H1 (cell line): ENCODE data around the gene FXN. TPM values are rescaled to one million over a fixed set of nuclear protein-coding genes. Genes with fewer than 3 reads are reported as not detected.

Source experiments
- CTCF ChIA-PET: fragments of 300-600 bp; sonication (Branson Sonifier 250); formaldehyde crosslinking; loops from one replicate; lab custom pipeline; 2021; ENCODE audit not compliant: partially characterized antibody; lab: Charles Lee
- POLR2A ChIA-PET: fragments of 300-600 bp; sonication (Branson Sonifier 250); formaldehyde crosslinking; loops from one replicate; lab custom pipeline; 2021; ENCODE audit warnings: inconsistent platforms; ENCODE audit not compliant: partially characterized antibody; lab: Charles Lee
- DNase-seq, 2 experiments: peaks; one replicate each; pipeline versions ENCODE4 v3.0.0 to v3.0.0-alpha.2; 2010 to 2022; ENCODE audit warnings: low spot score in 2 of 2, low read depth in 1 of 2, mixed read lengths in 1 of 2
- FAIRE-seq: peaks from 2 replicates; lab custom pipeline; 2011; peaks lifted over from hg19 to GRCh38; lab: Jason Lieb, UNC
- H2AFZ ChIP-seq: 2 replicates; pipeline ENCODE4 v1.8.1; 2012; ENCODE audit warnings: low read length, inconsistent platforms
- H2AK5ac ChIP-seq: 2 replicates; pipeline ENCODE4 v1.6.1; 2013; ENCODE audit warnings: low read depth, low read length
- H2BK120ac ChIP-seq: replicated peaks from 2 replicates; pipeline ENCODE3; 2013; ENCODE audit warnings: low read depth, low read length, inconsistent platforms
- H2BK12ac ChIP-seq: 2 replicates; pipeline ENCODE4 v1.6.1; 2013; ENCODE audit warnings: low read depth, low read length
- H2BK15ac ChIP-seq: 2 replicates; pipeline ENCODE4 v1.6.1; 2013; ENCODE audit warnings: low read length
- H2BK20ac ChIP-seq: 2 replicates; pipeline ENCODE4 v1.6.1; 2013; ENCODE audit warnings: low read length
- H2BK5ac ChIP-seq: 2 replicates; pipeline ENCODE4 v1.6.1; 2013; ENCODE audit warnings: low read depth, low read length
- H3K14ac ChIP-seq: 2 replicates; pipeline ENCODE4 v1.6.1; 2013; ENCODE audit warnings: inconsistent platforms; ENCODE audit not compliant: insufficient read length
- H3K18ac ChIP-seq: 2 replicates; pipeline ENCODE4 v1.6.1; 2013; ENCODE audit warnings: low read length; ENCODE audit errors: extremely low read depth
- H3K23ac ChIP-seq: 2 replicates; pipeline ENCODE4 v1.6.1; 2013; ENCODE audit warnings: inconsistent platforms; ENCODE audit not compliant: insufficient read length
- H3K23me2 ChIP-seq: 2 replicates; pipeline ENCODE4 v1.6.1; 2013; ENCODE audit warnings: low read depth, low read length
- H3K27ac ChIP-seq: 2 replicates; pipeline ENCODE4 v1.6.1; 2011; ENCODE audit warnings: low read depth, low read length, inconsistent platforms
- H3K27me3 ChIP-seq, 4 experiments: replicated peaks in 1 of 4; 1 replicate in 1 of 4; 2 replicates in 3 of 4; pipeline versions ENCODE4 v1.6.1 to v1.8.1; 2011 to 2013; ENCODE audit warnings: low read length in 3 of 4, mild to moderate bottlenecking in 3 of 4, inconsistent platforms in 2 of 4, mixed read lengths in 2 of 4, moderate library complexity in 1 of 4; ENCODE audit not compliant: control insufficient read depth in 3 of 4, insufficient read depth in 3 of 4; ENCODE audit errors: extremely low read depth in 1 of 4
- H3K36me3 ChIP-seq, 4 experiments: 2 replicates each; pipeline versions ENCODE4 v1.6.1 to v1.8.1; 2011 to 2013; ENCODE audit warnings: mild to moderate bottlenecking in 4 of 4, low read length in 3 of 4, moderate library complexity in 2 of 4, control low read depth in 1 of 4, inconsistent platforms in 1 of 4; ENCODE audit not compliant: insufficient read depth in 4 of 4, control insufficient read depth in 2 of 4
- H3K4ac ChIP-seq: replicated peaks from 2 replicates; pipeline ENCODE3; 2013; ENCODE audit warnings: low read length, low read depth, mixed read lengths, inconsistent platforms; ENCODE audit not compliant: insufficient read length
- H3K4me1 ChIP-seq, 4 experiments: replicated peaks in 1 of 4; 1 replicate in 1 of 4; 2 replicates in 3 of 4; pipeline versions ENCODE4 v1.6.1 to v1.8.1; 2011 to 2013; ENCODE audit warnings: low read length in 3 of 4, inconsistent platforms in 2 of 4, mixed read lengths in 1 of 4; ENCODE audit not compliant: insufficient read depth in 4 of 4, control insufficient read depth in 3 of 4
- H3K4me2 ChIP-seq, 2 experiments: 2 replicates each; pipeline versions ENCODE4 v1.6.1 to v1.8.1; 2011 to 2013; ENCODE audit warnings: low read depth in 2 of 2, low read length in 2 of 2, control low read depth in 1 of 2, inconsistent platforms in 1 of 2, mild to moderate bottlenecking in 1 of 2; ENCODE audit not compliant: insufficient read depth in 1 of 2
- H3K4me3 ChIP-seq, 4 experiments: fragments of 200-600, 300-600 bp in 1 of 4; sonication (generic), shearing (Covaris generic), sonication (Bioruptor Twin) in 1 of 4; 2 replicates each; pipeline versions ENCODE4 v1.5.1 to v1.8.1; 2011 to 2016; ENCODE audit warnings: low read length in 4 of 4, low read depth in 3 of 4, control low read depth in 2 of 4, inconsistent platforms in 2 of 4, mild to moderate bottlenecking in 2 of 4, mixed read lengths in 1 of 4, moderate library complexity in 1 of 4; ENCODE audit not compliant: insufficient read depth in 2 of 4; ENCODE audit errors: extremely low read depth in 1 of 4
- H3K56ac ChIP-seq: replicated peaks from 2 replicates; pipeline ENCODE3; 2013; ENCODE audit warnings: low read depth, mild to moderate bottlenecking, mixed read lengths, low read length, inconsistent platforms; ENCODE audit not compliant: insufficient read length
- H3K79me1 ChIP-seq: 2 replicates; pipeline ENCODE4 v1.6.1; 2013; ENCODE audit warnings: low read depth, low read length, control low read depth
- H3K79me2 ChIP-seq, 2 experiments: 2 replicates each; pipeline versions ENCODE4 v1.6.1 to v1.8.1; 2012 to 2013; ENCODE audit warnings: low read length in 2 of 2, mild to moderate bottlenecking in 2 of 2, inconsistent platforms in 1 of 2; ENCODE audit not compliant: insufficient read depth in 2 of 2, control insufficient read depth in 1 of 2
- H3K9ac ChIP-seq, 4 experiments: replicated peaks in 1 of 4; 1 replicate in 1 of 4; 2 replicates in 3 of 4; pipeline versions ENCODE4 v1.6.1 to v1.8.1; 2011 to 2013; ENCODE audit warnings: low read depth in 3 of 4, low read length in 3 of 4, control low read depth in 2 of 4, mild to moderate bottlenecking in 2 of 4, moderate library complexity in 2 of 4, inconsistent platforms in 1 of 4; ENCODE audit errors: extremely low read depth in 1 of 4
- H3K9me3 ChIP-seq, 2 experiments: 2 replicates each; pipeline versions ENCODE4 v1.6.1 to v1.8.1; 2012 to 2013; ENCODE audit warnings: mild to moderate bottlenecking in 2 of 2, moderate library complexity in 2 of 2, control low read depth in 1 of 2, inconsistent platforms in 1 of 2, low read depth in 1 of 2, low read length in 1 of 2, mixed read lengths in 1 of 2; ENCODE audit not compliant: insufficient read depth in 2 of 2
- H4K20me1 ChIP-seq, 2 experiments: replicated peaks in 1 of 2; 2 replicates each; pipeline versions ENCODE3 to v1.8.1; 2011 to 2013; ENCODE audit warnings: inconsistent platforms in 2 of 2, low read length in 2 of 2, mild to moderate bottlenecking in 1 of 2; ENCODE audit not compliant: insufficient read depth in 2 of 2, control insufficient read depth in 1 of 2
- H4K5ac ChIP-seq: 2 replicates; pipeline ENCODE4 v1.6.1; 2013; ENCODE audit warnings: low read length, low read depth, mixed read lengths, inconsistent platforms; ENCODE audit not compliant: insufficient read length
- H4K8ac ChIP-seq: 2 replicates; pipeline ENCODE4 v1.8.0; 2013; ENCODE audit warnings: mild to moderate bottlenecking, moderate library complexity, low read length, inconsistent platforms; ENCODE audit not compliant: insufficient read depth; ENCODE audit errors: extremely low read depth
- H4K91ac ChIP-seq: replicated peaks from 2 replicates; pipeline ENCODE3; 2013; ENCODE audit warnings: low read length, mixed read lengths, inconsistent platforms; ENCODE audit not compliant: insufficient read length
- KDM1A ChIP-seq: fragments of 200-600, 300-600 bp; sonication (generic); IDR thresholded peaks from 2 replicates; pipeline ENCODE4 v1.7.1; 2016; ENCODE audit warnings: mild to moderate bottlenecking, low read length, borderline replicate concordance
- SRF ChIP-seq: IDR thresholded peaks from 2 replicates; pipeline ENCODE4 v1.6.1; 2011; ENCODE audit warnings: mild to moderate bottlenecking, low read depth, low read length, moderate library complexity
- ZNF274 ChIP-seq: IDR thresholded peaks from 2 replicates; pipeline ENCODE4 v1.7.0; 2012; ENCODE audit warnings: low read length, borderline replicate concordance; ENCODE audit errors: extremely low read depth
- WGBS, 2 experiments: shearing (Covaris generic) in 1 of 2; methylation state at CpG; one replicate each; pipeline versions ENCODE4 v1.1.6 to v1.1.7; 2013 to 2015; ENCODE audit warnings: low lambda C conversion rate in 2 of 2, mixed read lengths in 2 of 2, inconsistent platforms in 1 of 2, low coverage in 1 of 2, missing lambda C conversion rate in 1 of 2; ENCODE audit not compliant: insufficient replicate concordance in 2 of 2, insufficient coverage in 1 of 2, insufficient read length in 1 of 2; ENCODE audit errors: extremely low coverage in 1 of 2, missing lambda C conversion rate in 1 of 2; 5-methylcytosine and 5-hydroxymethylcytosine counted together
- polyA plus RNA-seq, 7 experiments: library from polyadenylated mRNA; depleted of rRNA in 3 of 7; stranded (reverse) in 5 of 7; unstranded in 2 of 7; fragments of >200 nt in 5 of 7; fragments of 200-250 nt in 2 of 7; gene quantifications; 1 replicate in 5 of 7; 2 replicates in 1 of 7; 4 replicates in 1 of 7; pipeline versions ENCODE4 v1.2.1 to v1.2.3, GENCODE V29; 2011 to 2013; ENCODE audit warnings: missing spikeins in 2 of 7, mixed read lengths in 2 of 7
- total RNA-seq: library from RNA; stranded (reverse); fragmentation: NEBNext Ultra II Directional; extraction: Animal tissue kit (Norgen Biotek cat#: 25700); gene quantifications from 2 replicates; pipeline ENCODE4 v1.2.1, GENCODE V29; 2021

The FXN gene
- total and polyA plus RNA-seq, 2 of the 8 experiments (the other 6 are each of a cell fraction or from before 2014, with no cell fraction given): 34.2 to 37.5 TPM

- WGBS, 2 experiments: 90% methylated on average over 9 of the region's 9 CpGs; no CpG with 5 or more reads in 1 of the 2 experiments
These were observed 44.1 kb upstream of the FXN start for GRCh38 chr9:68991457-68991856.

More at GRCh38 chr9:68991457-68991856, 44.1 kb upstream of the FXN start:
- Histone ChIP-seq H4K8ac (no peak overlapping the region), H2BK12ac (no peak overlapping the region), H2AFZ (no peak overlapping the region), H2BK20ac (0 out of 2 replicates have a peak overlapping the region, but pooled peaks have one; percentile 61), H2AK5ac (no peak overlapping the region), H3K23me2 (no peaks in the 10 kb centered on the region), H3K27me3 (no peaks in the 10 kb centered on the region), H3K27ac (no peak overlapping the region), H3K18ac (no peak overlapping the region), H3K23ac (no peak overlapping the region), H2BK15ac (no peak overlapping the region), H3K9me3 (no peaks in the 10 kb centered on the region), H3K4me1 (no peaks in the 10 kb centered on the region), H3K56ac (no peak overlapping the region), H2BK5ac (no peak overlapping the region), H4K5ac (no peak overlapping the region), H3K36me3 (no peaks in the 10 kb centered on the region), H4K91ac (no peak overlapping the region), H2BK120ac (no peak overlapping the region), H3K79me1 (no peaks in the 10 kb centered on the region), H3K4me3 (no peak overlapping the region), H4K20me1 (no peaks in the 10 kb centered on the region), H3K14ac (no peak overlapping the region), H3K9ac (no peak overlapping the region), H3K79me2 (no peaks in the 10 kb centered on the region), H3K4ac (no peak overlapping the region), H3K4me2 (no peak overlapping the region)
- TF ChIP-seq SRF (no peak), ZNF274 (no peak), KDM1A (no peak)
- no peak for FAIRE-seq
- no peak for DNase-seq
- CTCF ChIA-PET: interaction anchor here (0.6 to 1.7 kb wide), 4 partner anchors 72 to 430 kb away, joined by 3 to 5 read pairs (median 3); no protein-coding TSS in a partner anchor
- POLR2A ChIA-PET: no interaction called here
